22Rv1 (cell line): ENCODE measurements around the gene PCDHB16.
"Not testable (repeated sequence)": the region's sequence is repeated elsewhere in the genome, so short reads cannot be mapped to it uniquely, and the experiment has no call there.

ENCODE experiments used
- CTCF ChIP-seq: fragments of 450-650 bp; IDR thresholded peaks from 2 replicates; pipeline ENCODE4 v1.5.1; 2017; ENCODE audit warnings: mild to moderate bottlenecking
- ZFX ChIP-seq: fragments of 450-650 bp; IDR thresholded peaks from 2 replicates; pipeline ENCODE4 v1.6.1; 2017; ENCODE audit warnings: antibody characterized with exemption, borderline replicate concordance

DNA sequence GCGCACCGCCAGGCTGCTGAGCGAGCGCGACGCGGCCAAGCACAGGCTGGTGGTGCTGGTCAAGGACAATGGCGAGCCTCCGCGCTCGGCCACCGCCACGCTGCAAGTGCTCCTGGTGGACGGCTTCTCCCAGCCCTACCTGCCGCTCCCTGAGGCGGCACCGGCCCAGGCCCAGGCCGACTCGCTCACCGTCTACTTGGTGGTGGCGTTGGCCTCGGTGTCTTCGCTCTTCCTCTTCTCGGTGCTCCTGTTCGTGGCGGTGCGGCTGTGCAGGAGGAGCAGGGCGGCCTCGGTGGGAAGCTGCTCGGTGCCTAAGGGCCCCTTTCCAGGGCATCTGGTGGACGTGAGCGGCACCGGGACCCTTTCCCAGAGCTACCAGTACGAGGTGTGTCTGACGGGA lies 19.5 kb downstream of the PCDHB16 start:
- TF ChIP-seq CTCF, ZFX: not testable (repeated sequence)
